UCSD-AML1 (cell line): Measurements from ENCODE around the gene SARNP.
A peak's percentile ranks its signal among the peaks of the same experiment; 100 is the strongest.
"Not testable (repeated sequence)": the region's sequence is repeated elsewhere in the genome, so short reads cannot be mapped to it uniquely, and the experiment has no call there.

Experiments
- DNase-seq: peaks from one replicate; lab custom pipeline; 2025; ENCODE audit not compliant: unreplicated experiment; lab: John Stamatoyannopoulos, UW

The SARNP gene

GRCh38 chr12:55797550-55797949, 20.0 kb downstream of the SARNP start:
- DNase-seq, result no peak

- peak; percentile 10 for DNase-seq
Measured at GRCh38 chr12:55797068-55797467, 20.5 kb downstream of the SARNP start.

- no peak for DNase-seq
Measured at GRCh38 chr12:55795950-55796349, 21.6 kb downstream of the SARNP start.

GRCh38 chr12:55789893-55790292, 27.6 kb downstream of the SARNP start:
- no peak for DNase-seq

- DNase-seq, result no peak
Measured at GRCh38 chr12:55789171-55789570, 28.4 kb downstream of the SARNP start.

- no peak for DNase-seq
Measured at GRCh38 chr12:55788546-55788945, 29.0 kb downstream of the SARNP start.

- DNase-seq, result no peak
Measured at GRCh38 chr12:55780685-55781084, 36.8 kb downstream of the SARNP start.

GRCh38 chr12:55777856-55778255, 39.7 kb downstream of the SARNP start:
- DNase-seq, result no peak

GRCh38 chr12:55771736-55772135, 45.8 kb downstream of the SARNP start:
- no peak for DNase-seq

GRCh38 chr12:55767156-55767555, 50.4 kb downstream of the SARNP start:
- no peak for DNase-seq

GRCh38 chr12:55765736-55766290, 51.7 kb downstream of the SARNP start:
- DNase-seq, result no peak

GRCh38 chr12:55762646-55763045, 54.9 kb downstream of the SARNP start:
- no peak for DNase-seq

GRCh38 chr12:55760663-55761062, 56.9 kb downstream of the SARNP start:
- DNase-seq, result no peak

GRCh38 chr12:55758575-55758974, 58.9 kb downstream of the SARNP start:
- DNase-seq, result not testable (repeated sequence)

GRCh38 chr12:55757701-55758100, 59.8 kb downstream of the SARNP start:
- DNase-seq, result no peak

GRCh38 chr12:55755246-55755645, 62.3 kb downstream of the SARNP start:
- DNase-seq, result no peak

- DNase-seq, result no peak
Measured at GRCh38 chr12:55748230-55748993, 69.1 kb downstream of the SARNP start.

- DNase-seq, result no peak
Measured at GRCh38 chr12:55746913-55747231, 70.7 kb downstream of the SARNP start.

- no peak for DNase-seq
Measured at GRCh38 chr12:55746174-55746912, 71.2 kb downstream of the SARNP start.

GRCh38 chr12:55745361-55746173, 72.0 kb downstream of the SARNP start:
- peak; percentile 30 for DNase-seq

- no peak for DNase-seq
Measured at GRCh38 chr12:55744340-55745030, 73.0 kb downstream of the SARNP start.
